Measurements from ENCODE around the gene TMEM88. TPM values are rescaled to one million over a fixed set of nuclear protein-coding genes. Genes with fewer than 3 reads are reported as not detected.

The TMEM88 gene
- total RNA-seq, 6 donors from 2014 or later = 1.6 to 16.1 (median 9.3) TPM; not detected in 1

DNA sequence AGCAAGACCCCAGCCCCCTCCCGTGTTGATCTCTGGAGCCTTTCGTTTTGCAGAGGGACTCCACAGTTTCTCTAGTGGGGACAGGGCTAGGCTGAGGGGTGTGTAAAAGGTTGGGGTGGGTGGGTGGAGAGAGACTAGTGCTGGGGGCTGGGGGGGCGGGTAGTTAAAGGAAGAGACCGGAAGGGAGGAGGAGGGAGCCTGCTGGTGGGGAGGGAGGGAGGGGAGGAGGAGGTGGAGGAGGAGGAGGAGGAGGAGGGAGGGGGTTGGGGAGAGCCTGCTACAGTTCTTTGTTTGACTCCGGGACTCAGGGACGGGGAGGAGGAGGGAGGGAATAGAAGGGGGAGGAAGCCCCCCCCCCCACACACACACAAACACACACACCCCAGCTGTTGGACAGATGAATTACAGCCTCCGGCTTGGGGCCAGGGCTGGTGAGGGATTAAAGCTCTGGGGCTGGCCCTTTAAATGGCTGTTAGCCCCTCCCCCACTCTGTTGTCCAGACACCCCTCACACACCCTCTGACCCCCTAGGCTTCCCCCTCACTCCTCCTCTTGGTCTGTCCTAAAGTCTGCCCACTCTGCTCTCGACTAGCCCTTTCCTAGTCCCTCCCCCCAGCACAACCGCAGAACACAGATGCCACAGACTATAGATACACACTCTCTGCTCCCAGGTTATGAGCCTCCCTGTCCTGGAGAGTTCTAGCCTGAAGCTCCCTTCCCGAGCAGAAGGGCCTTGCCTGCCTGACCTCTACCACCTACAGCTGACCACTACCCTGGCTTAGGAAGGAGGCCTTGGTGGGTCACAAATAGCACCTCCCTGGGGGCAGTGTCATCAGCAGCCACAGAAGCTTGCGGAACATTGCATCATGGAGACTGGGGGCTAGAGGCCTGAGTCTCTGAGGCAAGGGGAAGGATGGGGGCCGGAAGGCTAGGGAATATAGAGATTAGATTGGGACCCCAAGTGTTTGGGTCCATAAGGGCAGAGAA, 16.5 kb upstream of the TMEM88 start:
- Histone ChIP-seq H3K4me3 (peak overlapping the region in 3 of 4 donors; percentile 6 to 71 (median 14)), H3K9me3 (no peaks in the 10 kb centered on the region), H3K27ac (peak overlapping the region; percentile 99 to 100 (median 99)), H3K27me3 (no peaks in the 10 kb centered on the region), H3K4me1 (peaks cover 45 to 67% (median 52%) of the 10 kb centered on the region in 4 donors), H3K36me3 (peaks cover 0 to 3% (median 0%) of the 10 kb centered on the region in 4 donors)
- peak in 1 of 2 donors; percentile 6 for TF ChIP-seq POLR2AphosphoS5 (IDR thresholded peaks at IDR 0.05)
- no peak for TF ChIP-seq POLR2A (IDR thresholded peaks at IDR 0.05)
- TF ChIP-seq CTCF (IDR thresholded peaks at IDR 0.05) = no peak
- TF ChIP-seq EP300 (IDR thresholded peaks at IDR 0.05) = no peak
- 25 to 35% methylated on average over 7 to 8 of the region's 12 CpGs for WGBS, 2 donors
- DNase-seq (no peak), ATAC-seq (ENCODE audit: low FRiP score in 2 of 2) (no peak)

DNA sequence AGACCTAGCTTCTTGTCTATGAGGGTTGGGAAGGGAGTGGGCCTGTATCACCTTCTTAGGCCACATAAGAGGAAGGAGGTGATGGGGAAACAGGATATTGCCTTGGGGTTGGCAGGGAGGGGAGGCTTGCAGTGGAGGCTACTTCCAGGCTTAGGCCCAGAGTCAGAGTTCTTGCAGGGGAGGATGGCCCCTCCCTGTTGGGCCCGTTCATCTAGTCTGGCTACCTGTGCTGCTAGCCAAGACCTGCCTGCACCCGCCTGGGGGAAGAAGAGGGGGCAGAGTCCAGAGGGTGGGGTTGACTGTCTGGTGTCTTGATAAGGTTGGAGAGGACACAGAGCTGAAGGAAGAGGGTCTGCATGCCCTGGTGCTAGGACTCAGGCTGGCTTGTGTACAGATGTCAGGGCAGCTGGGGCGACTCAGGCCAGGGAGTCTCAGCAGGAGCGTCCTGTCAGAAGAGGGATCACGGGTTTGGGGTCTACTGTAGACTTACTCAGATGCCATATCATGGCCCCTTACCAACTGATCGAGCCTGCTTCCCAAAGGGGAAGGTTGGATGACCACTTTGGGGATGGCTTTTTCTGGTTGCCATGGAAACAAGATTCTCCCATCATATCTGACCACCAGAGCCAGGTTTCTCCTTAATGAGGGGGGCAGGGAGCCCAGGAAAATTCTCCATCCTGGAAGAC, 15.5 kb upstream of the TMEM88 start:
- H3K4me3 ChIP-seq = peak overlapping the region in 1 of 4 donors; percentile 71
- TF ChIP-seq POLR2AphosphoS5 (IDR thresholded peaks at IDR 0.05) (peak in 1 of 2 donors; percentile 37), EP300 (IDR thresholded peaks at IDR 0.05) (no peak)

GRCh38 chr17:7839876-7840261, 15.0 kb upstream of the TMEM88 start:
- H3K27me3 ChIP-seq = no peaks in the 10 kb centered on the region
- H3K4me3 ChIP-seq = peak overlapping the region in 1 of 4 donors; percentile 71
- H3K27ac ChIP-seq = peak overlapping the region; percentile 99 to 100 (median 99)
- no peaks in the 10 kb centered on the region for H3K9me3 ChIP-seq
- DNase-seq (no peak), ATAC-seq (ENCODE audit: low FRiP score in 2 of 2) (no peak)
- H3K36me3 ChIP-seq = peaks cover 0 to 3% (median 0%) of the 10 kb centered on the region in 4 donors
- 68 to 75% methylated on average over 2 of the region's 2 CpGs for WGBS, 2 donors
- TF ChIP-seq POLR2AphosphoS5 (IDR thresholded peaks at IDR 0.05) = no peak
- TF ChIP-seq EP300 (IDR thresholded peaks at IDR 0.05) = no peak
- peaks cover 44 to 68% (median 50%) of the 10 kb centered on the region in 4 donors for H3K4me1 ChIP-seq

More for the DNA sequence above, 15.5 kb upstream of the TMEM88 start:
- Histone ChIP-seq H3K27me3 (no peaks in the 10 kb centered on the region), H3K4me1 (peaks cover 44 to 67% (median 50%) of the 10 kb centered on the region in 4 donors), H3K9me3 (no peaks in the 10 kb centered on the region), H3K27ac (peak overlapping the region; percentile 99 to 100 (median 99)), H3K36me3 (peaks cover 0 to 3% (median 0%) of the 10 kb centered on the region in 4 donors)
- DNase-seq = peak in 1 of 2 donors; percentile 67
- ATAC-seq (ENCODE audit: low FRiP score in 2 of 2) = no peak
- WGBS, 2 donors = 57 to 66% methylated on average over 5 to 6 of the region's 6 CpGs

- ATAC-seq (ENCODE audit: low FRiP score in 2 of 2) (no peak), DNase-seq (no peak)
- TF ChIP-seq EP300 (IDR thresholded peaks at IDR 0.05) (no peak), CTCF (IDR thresholded peaks at IDR 0.05) (no peak), POLR2A (IDR thresholded peaks at IDR 0.05) (no peak), POLR2AphosphoS5 (IDR thresholded peaks at IDR 0.05) (no peak)
- Histone ChIP-seq H3K27me3 (no peaks in the 10 kb centered on the region), H3K36me3 (peaks cover 0 to 5% (median 3%) of the 10 kb centered on the region in 4 donors), H3K4me1 (peaks cover 50 to 74% (median 56%) of the 10 kb centered on the region in 4 donors), H3K4me3 (peak overlapping the region in 1 of 4 donors; percentile 71), H3K9me3 (no peaks in the 10 kb centered on the region), H3K27ac (peak overlapping the region in 3 of 4 donors; percentile 99 to 100 (median 99))
- 29 to 40% methylated on average over 1 of the region's 1 CpG for WGBS, 2 donors
Observed at GRCh38 chr17:7840441-7840840, 14.4 kb upstream of the TMEM88 start.

GRCh38 chr17:7840875-7841274, 14.0 kb upstream of the TMEM88 start:
- H3K4me3 ChIP-seq = peak overlapping the region; percentile 82 to 90 (median 87)
- H3K27ac ChIP-seq = peak overlapping the region; percentile 99 to 100 (median 100)

More at GRCh38 chr17:7840875-7841274, 14.0 kb upstream of the TMEM88 start:
- ATAC-seq (ENCODE audit: low FRiP score in 2 of 2) = no peak
- Histone ChIP-seq H3K27me3 (no peaks in the 10 kb centered on the region), H3K4me1 (peaks cover 51 to 76% (median 59%) of the 10 kb centered on the region in 4 donors), H3K9me3 (no peaks in the 10 kb centered on the region), H3K36me3 (peaks cover 0 to 9% (median 7%) of the 10 kb centered on the region in 4 donors)
- no peak for DNase-seq
- WGBS, 2 donors = 79 to 85% methylated on average over 1 of the region's 1 CpG
- TF ChIP-seq POLR2A (IDR thresholded peaks at IDR 0.05) (no peak), POLR2AphosphoS5 (IDR thresholded peaks at IDR 0.05) (no peak), EP300 (IDR thresholded peaks at IDR 0.05) (no peak), CTCF (IDR thresholded peaks at IDR 0.05) (no peak)

Data from upper lobe of left lung (tissue), 6 donors.